ENCODE results near the gene KRCC1. TPM values are rescaled to one million over a fixed set of nuclear protein-coding genes. Genes with fewer than 3 reads are reported as not detected.
"Not testable (repeated sequence)": the region's sequence is repeated elsewhere in the genome, so short reads cannot be mapped to it uniquely, and the experiment has no call there.

Gene KRCC1
- total RNA-seq, 1 donor from 2014 or later = 20.7 TPM

DNA sequence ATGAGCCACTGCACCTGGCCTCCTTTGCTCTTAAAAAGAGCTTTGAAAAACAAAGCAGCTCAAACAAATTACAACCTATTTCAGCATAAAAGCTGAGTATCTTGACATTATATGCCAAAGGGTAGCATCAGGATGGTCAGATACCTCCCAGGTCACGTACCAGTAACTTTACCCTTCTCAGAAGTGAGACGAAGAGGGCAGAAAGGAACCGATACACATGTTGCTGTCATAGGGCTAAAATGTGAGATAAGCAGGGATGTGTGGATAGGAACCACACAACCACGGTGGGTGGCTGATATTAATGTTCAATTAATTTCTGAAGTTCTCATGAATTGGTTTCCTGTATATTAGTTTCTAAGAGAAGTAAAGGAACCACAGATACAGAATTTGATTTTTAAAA is 26.7 kb downstream of the KRCC1 start:
- no peaks in the 10 kb centered on the region for H3K27me3 Mint-ChIP-seq (ENCODE audit: low read depth)
- no peak overlapping the region for H3K27ac Mint-ChIP-seq
- H3K4me3 Mint-ChIP-seq = no peak overlapping the region
- no peaks in the 10 kb centered on the region for H3K4me1 Mint-ChIP-seq
- no peaks in the 10 kb centered on the region for H3K9me3 Mint-ChIP-seq
- peaks cover 36% of the 10 kb centered on the region for H3K36me3 Mint-ChIP-seq
- TF ChIP-seq, protein P1, sequence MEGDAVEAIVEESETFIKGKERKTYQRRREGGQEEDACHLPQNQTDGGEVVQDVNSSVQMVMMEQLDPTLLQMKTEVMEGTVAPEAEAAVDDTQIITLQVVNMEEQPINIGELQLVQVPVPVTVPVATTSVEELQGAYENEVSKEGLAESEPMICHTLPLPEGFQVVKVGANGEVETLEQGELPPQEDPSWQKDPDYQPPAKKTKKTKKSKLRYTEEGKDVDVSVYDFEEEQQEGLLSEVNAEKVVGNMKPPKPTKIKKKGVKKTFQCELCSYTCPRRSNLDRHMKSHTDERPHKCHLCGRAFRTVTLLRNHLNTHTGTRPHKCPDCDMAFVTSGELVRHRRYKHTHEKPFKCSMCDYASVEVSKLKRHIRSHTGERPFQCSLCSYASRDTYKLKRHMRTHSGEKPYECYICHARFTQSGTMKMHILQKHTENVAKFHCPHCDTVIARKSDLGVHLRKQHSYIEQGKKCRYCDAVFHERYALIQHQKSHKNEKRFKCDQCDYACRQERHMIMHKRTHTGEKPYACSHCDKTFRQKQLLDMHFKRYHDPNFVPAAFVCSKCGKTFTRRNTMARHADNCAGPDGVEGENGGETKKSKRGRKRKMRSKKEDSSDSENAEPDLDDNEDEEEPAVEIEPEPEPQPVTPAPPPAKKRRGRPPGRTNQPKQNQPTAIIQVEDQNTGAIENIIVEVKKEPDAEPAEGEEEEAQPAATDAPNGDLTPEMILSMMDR (IDR thresholded peaks at IDR 0.05; ENCODE audit: unreplicated experiment) = no peak
- DNase-seq (ENCODE audit: low spot score in 2 of 2, unreplicated experiment in 2 of 2) = no peak

DNA sequence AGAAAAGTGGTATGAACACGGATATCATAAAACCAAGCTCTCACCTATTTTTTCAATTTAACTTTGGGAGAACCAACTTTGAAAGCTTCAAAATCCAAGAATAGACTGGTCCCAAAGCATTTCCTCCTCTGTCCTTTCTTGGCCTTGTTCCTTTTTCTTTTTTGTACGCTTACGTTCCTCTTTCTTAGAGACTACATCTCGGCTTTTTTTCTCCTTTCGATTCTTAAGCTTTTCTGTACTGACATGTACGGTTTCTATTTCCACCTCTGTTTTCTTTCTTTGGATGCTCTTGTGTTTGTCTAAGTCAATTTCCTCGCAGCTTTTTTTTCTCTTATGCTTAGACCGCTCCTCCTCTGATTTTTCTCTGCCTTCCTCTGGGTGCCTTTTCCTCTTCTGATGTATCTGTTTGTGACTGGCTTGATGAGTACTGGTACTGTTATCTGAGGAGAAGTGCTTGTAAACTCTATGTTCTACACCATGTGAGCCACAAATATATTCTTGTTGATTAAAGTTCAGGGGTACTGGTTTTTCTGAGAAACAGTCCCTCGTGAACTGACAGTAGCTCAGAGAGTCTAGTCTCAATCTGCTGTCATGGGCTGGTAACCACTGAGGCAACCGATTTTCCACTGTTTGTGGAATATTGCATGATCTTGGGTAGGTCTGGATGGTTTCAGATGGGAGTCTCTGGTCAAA is 27.7 kb downstream of the KRCC1 start:
- Mint-ChIP-seq H3K27ac (no peak overlapping the region), H3K36me3 (peaks cover 30% of the 10 kb centered on the region), H3K4me3 (no peak overlapping the region), H3K9me3 (no peaks in the 10 kb centered on the region), H3K4me1 (no peaks in the 10 kb centered on the region), H3K27me3 (ENCODE audit: low read depth) (no peaks in the 10 kb centered on the region)
- no peak for DNase-seq (ENCODE audit: low spot score in 2 of 2, unreplicated experiment in 2 of 2)
- TF ChIP-seq, protein P1 (IDR thresholded peaks at IDR 0.05; ENCODE audit: unreplicated experiment) = no peak

DNA sequence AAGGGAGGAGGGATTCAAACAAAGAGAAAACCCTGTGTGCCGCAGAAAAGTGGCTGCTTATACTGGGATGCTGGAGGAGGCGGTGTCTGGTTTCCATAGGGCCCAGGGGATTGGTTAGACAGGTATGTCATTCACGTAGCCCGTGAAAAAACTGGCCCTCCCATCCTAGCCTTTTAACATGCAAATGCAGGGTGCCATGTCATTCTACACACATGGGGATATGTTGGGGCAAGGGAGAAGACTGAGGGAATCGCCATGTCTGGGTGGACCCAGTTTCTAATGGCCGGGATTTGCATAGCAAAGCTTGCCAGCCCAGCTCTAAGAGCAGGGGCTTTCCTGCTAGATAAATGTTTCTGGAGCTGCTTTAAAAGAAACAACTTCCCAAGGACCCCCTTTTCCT is 31.1 kb downstream of the KRCC1 start:
- H3K27me3 Mint-ChIP-seq (ENCODE audit: low read depth) = no peaks in the 10 kb centered on the region
- H3K4me3 Mint-ChIP-seq = no peak overlapping the region
- H3K27ac Mint-ChIP-seq = no peak overlapping the region
- H3K9me3 Mint-ChIP-seq = no peaks in the 10 kb centered on the region
- peaks cover 24% of the 10 kb centered on the region for H3K36me3 Mint-ChIP-seq
- peaks cover 5% of the 10 kb centered on the region for H3K4me1 Mint-ChIP-seq
- DNase-seq (ENCODE audit: low spot score in 2 of 2, unreplicated experiment in 2 of 2) = no peak
- TF ChIP-seq, protein P1 (IDR thresholded peaks at IDR 0.05; ENCODE audit: unreplicated experiment) = no peak

DNA sequence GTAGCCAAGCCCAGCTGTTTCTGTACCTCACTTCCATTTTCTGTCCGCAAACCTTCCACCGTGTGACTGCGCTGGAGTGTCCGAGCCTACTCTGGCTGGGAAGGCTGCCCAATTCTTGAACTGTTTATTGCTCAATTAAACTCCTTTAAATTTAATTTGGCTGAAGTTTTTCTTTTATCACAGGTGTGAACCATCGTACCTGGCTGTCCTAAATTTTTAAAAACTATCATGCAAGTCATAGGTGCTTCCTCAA is 33.0 kb downstream of the KRCC1 start:
- DNase-seq (ENCODE audit: low spot score in 2 of 2, unreplicated experiment in 2 of 2) = no peak
- Mint-ChIP-seq H3K4me3 (no peak overlapping the region), H3K9me3 (no peaks in the 10 kb centered on the region), H3K36me3 (peaks cover 9% of the 10 kb centered on the region), H3K4me1 (peaks cover 13% of the 10 kb centered on the region), H3K27me3 (ENCODE audit: low read depth) (no peaks in the 10 kb centered on the region), H3K27ac (no peak overlapping the region)
- TF ChIP-seq, protein P1 (IDR thresholded peaks at IDR 0.05; ENCODE audit: unreplicated experiment) = no peak

DNA sequence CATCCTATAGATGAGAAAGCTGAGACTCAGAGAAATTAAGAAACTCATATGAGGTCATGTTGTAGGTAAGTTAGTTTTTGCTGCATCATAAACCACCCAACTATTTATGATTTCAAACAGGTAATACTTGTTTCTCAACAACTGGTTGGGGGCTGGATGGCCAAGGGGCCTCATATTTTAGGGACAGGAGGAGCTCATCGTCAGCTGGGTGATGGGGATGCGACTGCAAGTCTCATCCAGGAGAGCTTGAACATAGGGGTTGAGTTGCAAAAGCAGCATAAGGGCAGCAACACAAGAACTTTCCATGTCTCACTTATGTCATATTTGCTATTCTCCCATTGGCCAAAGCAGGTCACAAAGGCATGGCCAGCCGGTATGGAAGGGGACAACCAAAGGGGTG is 35.6 kb downstream of the KRCC1 start:
- no peak overlapping the region for H3K4me3 Mint-ChIP-seq
- H3K4me1 Mint-ChIP-seq = peaks cover 18% of the 10 kb centered on the region
- DNase-seq (ENCODE audit: low spot score in 2 of 2, unreplicated experiment in 2 of 2) = no peak
- TF ChIP-seq, protein P1 (IDR thresholded peaks at IDR 0.05; ENCODE audit: unreplicated experiment) = no peak
- no peaks in the 10 kb centered on the region for H3K36me3 Mint-ChIP-seq
- no peak overlapping the region for H3K27ac Mint-ChIP-seq
- no peaks in the 10 kb centered on the region for H3K9me3 Mint-ChIP-seq
- no peaks in the 10 kb centered on the region for H3K27me3 Mint-ChIP-seq (ENCODE audit: low read depth)

DNA sequence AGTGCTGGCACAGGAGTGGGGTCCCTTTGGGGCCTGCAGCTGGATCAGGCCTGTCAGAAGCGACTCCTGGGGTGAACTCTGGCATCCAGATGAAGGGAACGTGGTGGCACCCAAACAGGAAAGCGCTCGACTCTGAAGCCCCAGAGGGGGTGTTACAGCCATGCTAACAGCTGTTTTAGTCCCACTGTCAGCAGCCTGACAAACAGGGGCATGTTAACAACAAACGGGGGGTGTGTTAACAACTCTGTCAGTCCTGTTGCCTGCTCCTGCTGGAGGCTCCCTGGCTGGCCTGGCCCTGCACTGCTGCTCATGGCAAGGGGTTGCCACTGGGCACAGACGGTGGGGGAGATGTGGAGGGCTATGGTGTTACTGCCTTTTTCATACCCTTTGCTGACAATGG is 36.7 kb downstream of the KRCC1 start:
- Mint-ChIP-seq H3K27me3 (ENCODE audit: low read depth) (no peaks in the 10 kb centered on the region), H3K4me1 (peaks cover 18% of the 10 kb centered on the region), H3K9me3 (no peaks in the 10 kb centered on the region), H3K36me3 (no peaks in the 10 kb centered on the region), H3K27ac (no peak overlapping the region), H3K4me3 (no peak overlapping the region)
- DNase-seq (ENCODE audit: low spot score in 2 of 2, unreplicated experiment in 2 of 2) = no peak
- TF ChIP-seq, protein P1 (IDR thresholded peaks at IDR 0.05; ENCODE audit: unreplicated experiment) = no peak

DNA sequence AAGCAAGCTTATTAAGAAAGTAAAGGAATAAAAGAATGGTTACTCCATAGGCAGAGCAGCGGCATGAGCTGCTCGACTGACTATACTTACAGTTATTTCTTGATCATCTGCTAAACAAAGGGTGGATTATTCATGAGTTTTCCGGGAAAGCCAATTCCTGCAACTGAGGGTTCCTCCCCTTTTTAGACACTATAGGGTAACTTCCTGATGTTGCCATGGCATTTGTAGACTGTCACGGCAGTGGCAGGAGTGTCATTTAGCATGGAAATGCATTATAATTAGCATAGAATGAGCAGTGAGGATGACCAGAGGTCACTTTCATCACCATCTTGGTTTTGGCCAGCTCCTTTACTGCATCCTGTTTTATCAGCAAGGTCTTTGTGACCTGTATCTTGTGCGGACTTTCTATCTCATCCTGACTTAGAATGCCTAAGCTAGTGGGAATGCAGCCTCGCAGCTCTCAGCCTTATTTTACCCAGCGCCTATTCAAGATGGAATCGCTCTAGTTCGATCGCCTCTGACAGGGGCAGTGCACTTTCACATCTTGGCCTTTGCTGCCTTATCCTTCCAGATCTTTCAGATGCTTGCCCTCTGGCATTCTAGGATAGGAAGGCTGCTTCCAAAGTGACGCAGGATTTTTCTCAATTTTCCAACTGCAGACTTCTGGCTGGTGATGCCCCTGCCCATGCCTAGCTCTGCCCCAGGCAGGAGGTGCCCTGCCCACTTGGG is 37.3 kb downstream of the KRCC1 start:
- not testable (repeated sequence) for H3K36me3 Mint-ChIP-seq; DNase-seq (ENCODE audit: low spot score in 2 of 2, unreplicated experiment in 2 of 2); H3K27me3 Mint-ChIP-seq (ENCODE audit: low read depth); H3K27ac Mint-ChIP-seq; H3K9me3 Mint-ChIP-seq
- Mint-ChIP-seq H3K4me3 (peak overlapping the region; percentile 95), H3K4me1 (peaks cover 18% of the 10 kb centered on the region)

DNA sequence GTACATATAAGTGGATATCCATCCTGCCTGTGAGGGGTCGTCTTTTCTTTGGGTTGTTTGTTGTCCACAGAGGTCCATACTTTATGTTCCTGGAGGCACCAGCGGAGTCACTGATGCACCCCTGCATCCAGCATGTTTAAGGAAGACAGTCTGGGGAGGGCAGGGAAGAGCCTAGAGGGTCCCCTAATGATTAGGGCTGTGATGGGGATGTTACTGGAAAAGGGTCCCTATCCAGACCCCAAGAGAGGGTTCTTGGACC is 37.9 kb downstream of the KRCC1 start:
- H3K27me3 Mint-ChIP-seq (ENCODE audit: low read depth); H3K9me3 Mint-ChIP-seq; H3K36me3 Mint-ChIP-seq; DNase-seq (ENCODE audit: low spot score in 2 of 2, unreplicated experiment in 2 of 2): not testable (repeated sequence)
- Mint-ChIP-seq H3K27ac (peak overlapping the region; percentile 51), H3K4me1 (peaks cover 18% of the 10 kb centered on the region), H3K4me3 (peak overlapping the region; percentile 95)
